HG02571 (cell line): ENCODE data around the gene TIMM50.
"Not testable (repeated sequence)": the region's sequence is repeated elsewhere in the genome, so short reads cannot be mapped to it uniquely, and the experiment has no call there.

Source experiments
- ATAC-seq: cut with Tn5 transposase; IDR thresholded peaks from one replicate; pipeline ENCODE4 v1.9.1; 2021; ENCODE audit warnings: mild to moderate bottlenecking, moderate library complexity; ENCODE audit not compliant: unreplicated experiment

TIMM50 gene

GRCh38 chr19:39469036-39469435, 11.6 kb upstream of the TIMM50 start:
- no peak for ATAC-seq

- ATAC-seq = no peak
Measured at GRCh38 chr19:39469567-39469966, 11.1 kb upstream of the TIMM50 start.

GRCh38 chr19:39470724-39471339, 9.8 kb upstream of the TIMM50 start:
- ATAC-seq = no peak

GRCh38 chr19:39471756-39472536, 8.7 kb upstream of the TIMM50 start:
- ATAC-seq = no peak

GRCh38 chr19:39472746-39473442, 7.7 kb upstream of the TIMM50 start:
- ATAC-seq = no peak

GRCh38 chr19:39473443-39473960, 7.1 kb upstream of the TIMM50 start:
- ATAC-seq = no peak

- ATAC-seq = no peak
Measured at GRCh38 chr19:39474139-39474620, 6.5 kb upstream of the TIMM50 start.

- no peak for ATAC-seq
Measured at GRCh38 chr19:39475748-39476147, 4.9 kb upstream of the TIMM50 start.

- not testable (repeated sequence) for ATAC-seq
Measured at GRCh38 chr19:39479319-39479801, 1.3 kb upstream of the TIMM50 start.

GRCh38 chr19:39479916-39480315, 722 bp upstream of the TIMM50 start:
- no peak for ATAC-seq

- no peak for ATAC-seq
Measured at GRCh38 chr19:39481229-39481545, 549 bp downstream of the TIMM50 start.

GRCh38 chr19:39481676-39482075, 1.0 kb downstream of the TIMM50 start:
- no peak for ATAC-seq

- ATAC-seq = no peak
Measured at GRCh38 chr19:39483141-39483540, 2.5 kb downstream of the TIMM50 start.

GRCh38 chr19:39489756-39490155, 9.1 kb downstream of the TIMM50 start:
- ATAC-seq = no peak

- ATAC-seq = no peak
Measured at GRCh38 chr19:39492225-39492624, 11.6 kb downstream of the TIMM50 start.

- ATAC-seq = no peak
Measured at GRCh38 chr19:39492788-39493187, 12.2 kb downstream of the TIMM50 start.

- no peak for ATAC-seq
Measured at GRCh38 chr19:39494661-39495060, 14.0 kb downstream of the TIMM50 start.

GRCh38 chr19:39496063-39496462, 15.4 kb downstream of the TIMM50 start:
- ATAC-seq = no peak

GRCh38 chr19:39497701-39497995, 17.0 kb downstream of the TIMM50 start:
- ATAC-seq = no peak

- ATAC-seq = no peak
Measured at GRCh38 chr19:39497996-39498797, 17.6 kb downstream of the TIMM50 start.
